Erythroblast (primary cell): Measurements from ENCODE around the gene ADARB2.

Experiments
- GATA1 ChIP-seq: IDR thresholded peaks from 2 replicates; pipeline ENCODE4 v1.6.1; 2011; ENCODE audit warnings: low read depth, mild to moderate bottlenecking, control low read depth, low read length, moderate library complexity
- POLR2A ChIP-seq: IDR thresholded peaks from 2 replicates; pipeline ENCODE4 v1.6.1; 2011; ENCODE audit warnings: mild to moderate bottlenecking, low read length

- TF ChIP-seq POLR2A: no peak
- TF ChIP-seq GATA1: no peak
Observed at GRCh38 chr10:1204434-1205326, 532.6 kb downstream of the ADARB2 start.
